ENCODE measurements around the gene MRPL39. TPM values are rescaled to one million over a fixed set of nuclear protein-coding genes. Genes with fewer than 3 reads are reported as not detected.

MRPL39 gene
- polyA plus RNA-seq, 3 donors = 5.1 to 22.3 (median 15.5) TPM

DNA sequence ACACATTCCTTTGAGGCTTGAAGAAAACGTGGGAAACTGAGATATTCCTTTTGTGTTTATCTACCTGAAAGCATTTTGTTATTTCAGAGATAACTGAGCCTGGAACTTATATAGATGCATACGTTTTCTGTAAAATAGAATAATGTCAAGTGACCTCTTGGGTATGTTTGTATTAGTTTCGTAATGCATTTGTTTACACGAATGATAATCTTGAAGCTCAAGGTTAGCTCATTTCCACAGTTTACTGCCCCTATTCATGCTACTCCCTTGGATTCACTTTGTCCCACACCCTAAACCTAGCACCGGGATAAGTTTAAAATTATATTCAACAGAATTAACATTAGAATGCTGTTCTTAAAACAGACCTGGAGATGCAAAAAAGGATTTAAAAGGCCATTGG, 54.4 kb downstream of the MRPL39 start:
- intact Hi-C loops (cut with micrococcal nuclease) = no loop called here
- Histone ChIP-seq H3K4me2 (replicated peaks; ENCODE audit: extremely low read depth, low read length, poor library complexity, severe bottlenecking) (no peak overlapping the region), H3K36me3 (replicated peaks in 1 of 2; ENCODE audit: control insufficient read depth in 1 of 2, insufficient read depth in 2 of 2, low read length in 2 of 2) (no peaks in the 10 kb centered on the region), H3K27ac (ENCODE audit: low read depth in 1 of 2, low read length in 2 of 2) (no peak overlapping the region), H3K79me2 (ENCODE audit: insufficient read depth, low read length) (no peaks in the 10 kb centered on the region), H3K4me3 (replicated peaks in 1 of 3; ENCODE audit: low read depth in 2 of 3, low read length in 3 of 3) (no peak overlapping the region), H3K9me3 (replicated peaks in 1 of 2; ENCODE audit: control insufficient read depth in 1 of 2, insufficient read depth in 1 of 2, low read length in 2 of 2) (no peaks in the 10 kb centered on the region), H3K27me3 (ENCODE audit: control insufficient read depth in 2 of 2, insufficient read depth in 2 of 2, low read length in 2 of 2) (no peaks in the 10 kb centered on the region), H3K9ac (ENCODE audit: insufficient read depth, low read length, poor library complexity, severe bottlenecking) (no peak overlapping the region), H2AFZ (ENCODE audit: insufficient read depth, low read depth, low read length, poor library complexity, severe bottlenecking) (no peak overlapping the region), H3K4me1 (ENCODE audit: control insufficient read depth in 1 of 2, insufficient read depth in 2 of 2, low read length in 2 of 2) (no peaks in the 10 kb centered on the region), H4K20me1 (ENCODE audit: insufficient read depth, low read length) (no peaks in the 10 kb centered on the region)
- WGBS (ENCODE audit: insufficient coverage) = no CpG with 5 or more reads among the region's 5 CpGs
- Mint-ChIP-seq H3K9me3 (no peaks in the 10 kb centered on the region), H3K27ac (no peak overlapping the region), H3K36me3 (no peaks in the 10 kb centered on the region), H3K4me1 (no peaks in the 10 kb centered on the region), H3K4me3 (no peak overlapping the region), H3K27me3 (ENCODE audit: low read depth in 3 of 3) (peaks cover 0 to 5% (median 0%) of the 10 kb centered on the region in 3 donors)
- TF ChIP-seq, protein P1, sequence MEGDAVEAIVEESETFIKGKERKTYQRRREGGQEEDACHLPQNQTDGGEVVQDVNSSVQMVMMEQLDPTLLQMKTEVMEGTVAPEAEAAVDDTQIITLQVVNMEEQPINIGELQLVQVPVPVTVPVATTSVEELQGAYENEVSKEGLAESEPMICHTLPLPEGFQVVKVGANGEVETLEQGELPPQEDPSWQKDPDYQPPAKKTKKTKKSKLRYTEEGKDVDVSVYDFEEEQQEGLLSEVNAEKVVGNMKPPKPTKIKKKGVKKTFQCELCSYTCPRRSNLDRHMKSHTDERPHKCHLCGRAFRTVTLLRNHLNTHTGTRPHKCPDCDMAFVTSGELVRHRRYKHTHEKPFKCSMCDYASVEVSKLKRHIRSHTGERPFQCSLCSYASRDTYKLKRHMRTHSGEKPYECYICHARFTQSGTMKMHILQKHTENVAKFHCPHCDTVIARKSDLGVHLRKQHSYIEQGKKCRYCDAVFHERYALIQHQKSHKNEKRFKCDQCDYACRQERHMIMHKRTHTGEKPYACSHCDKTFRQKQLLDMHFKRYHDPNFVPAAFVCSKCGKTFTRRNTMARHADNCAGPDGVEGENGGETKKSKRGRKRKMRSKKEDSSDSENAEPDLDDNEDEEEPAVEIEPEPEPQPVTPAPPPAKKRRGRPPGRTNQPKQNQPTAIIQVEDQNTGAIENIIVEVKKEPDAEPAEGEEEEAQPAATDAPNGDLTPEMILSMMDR (IDR thresholded peaks at IDR 0.05) = no peak
- no peak for DNase-seq

GRCh38 chr21:25551569-25551968, 55.7 kb downstream of the MRPL39 start:
- Mint-ChIP-seq H3K4me3 (no peak overlapping the region), H3K27me3 (ENCODE audit: low read depth in 3 of 3) (peaks cover 0 to 6% (median 0%) of the 10 kb centered on the region in 3 donors), H3K4me1 (no peaks in the 10 kb centered on the region), H3K36me3 (no peaks in the 10 kb centered on the region), H3K27ac (no peak overlapping the region), H3K9me3 (no peaks in the 10 kb centered on the region)
- Histone ChIP-seq H3K9ac (ENCODE audit: insufficient read depth, low read length, poor library complexity, severe bottlenecking) (no peak overlapping the region), H3K36me3 (replicated peaks in 1 of 2; ENCODE audit: control insufficient read depth in 1 of 2, insufficient read depth in 2 of 2, low read length in 2 of 2) (no peaks in the 10 kb centered on the region), H3K9me3 (replicated peaks in 1 of 2; ENCODE audit: control insufficient read depth in 1 of 2, insufficient read depth in 1 of 2, low read length in 2 of 2) (no peaks in the 10 kb centered on the region), H3K4me1 (ENCODE audit: control insufficient read depth in 1 of 2, insufficient read depth in 2 of 2, low read length in 2 of 2) (no peaks in the 10 kb centered on the region), H4K20me1 (ENCODE audit: insufficient read depth, low read length) (no peaks in the 10 kb centered on the region), H3K4me3 (replicated peaks in 1 of 3; ENCODE audit: low read depth in 2 of 3, low read length in 3 of 3) (no peak overlapping the region), H2AFZ (ENCODE audit: insufficient read depth, low read depth, low read length, poor library complexity, severe bottlenecking) (no peak overlapping the region), H3K27me3 (ENCODE audit: control insufficient read depth in 2 of 2, insufficient read depth in 2 of 2, low read length in 2 of 2) (no peaks in the 10 kb centered on the region), H3K4me2 (replicated peaks; ENCODE audit: extremely low read depth, low read length, poor library complexity, severe bottlenecking) (no peak overlapping the region), H3K79me2 (ENCODE audit: insufficient read depth, low read length) (no peaks in the 10 kb centered on the region), H3K27ac (ENCODE audit: low read depth in 1 of 2, low read length in 2 of 2) (no peak overlapping the region)
- TF ChIP-seq, protein P1 (IDR thresholded peaks at IDR 0.05) = no peak
- DNase-seq = no peak
- intact Hi-C loops (cut with micrococcal nuclease) = no loop called here
- WGBS (ENCODE audit: insufficient coverage) = no CpG with 5 or more reads among the region's 1 CpG
